GM23248 (cell line): Measurements from ENCODE around the gene RUFY3. TPM values are rescaled to one million over a fixed set of nuclear protein-coding genes. Genes with fewer than 3 reads are reported as not detected.
A peak's percentile ranks its signal among the peaks of the same experiment; 100 is the strongest.
"Not testable (repeated sequence)": the region's sequence is repeated elsewhere in the genome, so short reads cannot be mapped to it uniquely, and the experiment has no call there.

Experiments used
- DNase-seq: peaks from one replicate; pipeline ENCODE4 v3.0.0-alpha.2; 2015
- H2AFZ ChIP-seq: fragments of 200-600 bp; sonication (generic); 2 replicates; pipeline ENCODE4 v1.6.1; 2016; ENCODE audit warnings: antibody characterized with exemption
- H3F3A ChIP-seq: fragments of 200-600 bp; sonication (generic); 2 replicates; pipeline ENCODE4 v1.6.1; 2016; ENCODE audit warnings: mild to moderate bottlenecking, antibody characterized with exemption, mixed run types; ENCODE audit not compliant: insufficient read depth
- H3K27ac ChIP-seq: fragments of 200-600 bp; sonication (generic); 2 replicates; pipeline ENCODE4 v1.5.1; 2016; ENCODE audit warnings: mild to moderate bottlenecking
- H3K27me3 ChIP-seq: fragments of 200-600 bp; sonication (generic); replicated peaks from 2 replicates; pipeline ENCODE4 v1.6.1; 2016; ENCODE audit warnings: mild to moderate bottlenecking; ENCODE audit not compliant: insufficient read depth
- H3K36me3 ChIP-seq: fragments of 200-600 bp; sonication (generic); 2 replicates; pipeline ENCODE4 v1.6.1; 2016; ENCODE audit warnings: low read depth, mild to moderate bottlenecking
- H3K4me1 ChIP-seq: fragments of 200-600 bp; sonication (generic); 2 replicates; pipeline ENCODE4 v1.6.1; 2016; ENCODE audit warnings: mild to moderate bottlenecking; ENCODE audit not compliant: insufficient read depth
- H3K4me2 ChIP-seq: fragments of 200-600 bp; sonication (generic); one replicate; pipeline ENCODE4 v1.6.1; 2016; ENCODE audit warnings: mild to moderate bottlenecking; ENCODE audit not compliant: unreplicated experiment
- H3K4me3 ChIP-seq: fragments of 200-600 bp; sonication (generic); 2 replicates; pipeline ENCODE4 v1.5.1; 2016; ENCODE audit warnings: mild to moderate bottlenecking
- H3K79me2 ChIP-seq: fragments of 200-600 bp; sonication (generic); 2 replicates; pipeline ENCODE4 v1.6.1; 2016; ENCODE audit warnings: mild to moderate bottlenecking; ENCODE audit not compliant: insufficient read depth
- H3K9ac ChIP-seq: fragments of 200-600 bp; sonication (generic); 2 replicates; pipeline ENCODE4 v1.6.1; 2016; ENCODE audit warnings: mild to moderate bottlenecking
- H3K9me2 ChIP-seq: fragments of 200-600 bp; sonication (generic); 2 replicates; pipeline ENCODE4 v1.6.1; 2016; ENCODE audit warnings: mixed run types, mild to moderate bottlenecking, moderate library complexity; ENCODE audit not compliant: insufficient read depth
- H3K9me3 ChIP-seq: fragments of 200-600 bp; sonication (generic); one replicate; pipeline ENCODE4 v1.6.1; 2017; ENCODE audit warnings: low read depth
- H4K20me1 ChIP-seq: fragments of 200-600 bp; sonication (generic); 2 replicates; pipeline ENCODE4 v1.6.0; 2016; ENCODE audit not compliant: insufficient read depth
- EZH2 ChIP-seq: fragments of 200-600 bp; sonication (generic); IDR thresholded peaks from 2 replicates; pipeline ENCODE4 v1.6.1; 2018; ENCODE audit warnings: antibody characterized with exemption, mild to moderate bottlenecking; ENCODE audit not compliant: insufficient read depth, poor library complexity, severe bottlenecking
- EZH2phosphoT487 ChIP-seq: fragments of 200-600 bp; sonication (generic); IDR thresholded peaks from 2 replicates; pipeline ENCODE4 v1.6.1; 2018; ENCODE audit warnings: antibody characterized with exemption, moderate library complexity, mild to moderate bottlenecking, low read depth; ENCODE audit not compliant: insufficient read depth
- WGBS, 2 experiments: methylation state at CpG; one replicate each; pipeline ENCODE4 v1.1.6; 2015 to 2017; ENCODE audit warnings: low lambda C conversion rate in 2 of 2, low coverage in 1 of 2; ENCODE audit errors: missing lambda C conversion rate in 2 of 2; 5-methylcytosine and 5-hydroxymethylcytosine counted together
- in situ Hi-C: fragments of 300-500 bp; cut with MboI; formaldehyde crosslinking; loops from 2 replicates; pipeline ENCODE4 v1.15.0; 2020
- polyA plus RNA-seq: library from polyadenylated mRNA; unstranded; fragments of >200 nt; fragmentation: Nextera tagmentation; extraction: Ambion mirVana; gene quantifications from 2 replicates; pipeline ENCODE4 v1.2.1, GENCODE V29; 2016
- total RNA-seq: library from RNA; depleted of rRNA; stranded (reverse); fragments of >200 nt; shearing (Covaris generic); gene quantifications from 2 replicates; pipeline ENCODE4 v1.2.3, GENCODE V29; 2014

RUFY3 gene
- total and polyA plus RNA-seq, 2 experiments from 2014 or later, result 13.5 to 24.0 TPM

GRCh38 chr4:70728091-70728490 lies 6.3 kb downstream of the RUFY3 start:
- no peak overlapping the region for H3K4me3 ChIP-seq
- H3K79me2 ChIP-seq, result peaks cover 100% of the 10 kb centered on the region
- H3K36me3 ChIP-seq, result no peaks in the 10 kb centered on the region
- in situ Hi-C loops, result no loop called here
- no peak overlapping the region for H2AFZ ChIP-seq
- H4K20me1 ChIP-seq, result no peaks in the 10 kb centered on the region; the same call in 1 of the 2 replicates
- no peak overlapping the region for H3K4me2 ChIP-seq
- H3K9me3 ChIP-seq, result no peaks in the 10 kb centered on the region
- H3F3A ChIP-seq, result no peaks in the 10 kb centered on the region; the same call in 1 of the 2 replicates
- H3K4me1 ChIP-seq, result peaks cover 8% of the 10 kb centered on the region; the same call in 1 of the 2 replicates
- no peak overlapping the region for H3K9ac ChIP-seq
- DNase-seq, result no peak
- H3K27me3 ChIP-seq, result no peaks in the 10 kb centered on the region
- TF ChIP-seq EZH2, result no peak
- TF ChIP-seq EZH2phosphoT487, result no peak
- WGBS, 2 experiments, result 92 to 94% methylated on average over 11 of the region's 11 CpGs
- no peak overlapping the region for H3K27ac ChIP-seq
- H3K9me2 ChIP-seq, result no peaks in the 10 kb centered on the region

DNA sequence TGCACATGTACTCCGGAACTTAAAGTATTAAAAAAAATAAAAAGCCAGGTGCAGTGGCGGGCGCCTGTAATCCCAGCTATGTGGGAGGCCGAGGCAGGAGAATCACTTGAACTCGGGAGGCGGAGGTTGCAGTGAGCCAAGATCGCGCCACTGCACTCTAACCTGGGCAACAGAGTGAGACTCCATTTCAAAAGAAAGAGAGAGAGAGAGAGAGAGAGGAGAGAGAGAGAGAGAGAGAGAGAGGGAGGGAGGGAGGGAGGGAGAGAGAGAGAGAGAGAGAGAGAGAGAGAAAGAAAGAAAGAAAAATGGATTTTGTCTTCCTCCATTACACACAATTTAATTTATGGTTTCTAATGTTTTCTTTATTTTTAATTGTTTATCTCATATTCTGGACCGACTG lies 11.1 kb downstream of the RUFY3 start:
- H4K20me1 ChIP-seq, H3K9ac ChIP-seq, H3K4me2 ChIP-seq, H3K27ac ChIP-seq, H3K9me2 ChIP-seq, H3K27me3 ChIP-seq, H3K36me3 ChIP-seq, DNase-seq, H3K4me3 ChIP-seq, H2AFZ ChIP-seq, H3K9me3 ChIP-seq, in situ Hi-C loops: not testable (repeated sequence)
- H3K4me1 ChIP-seq, result peaks cover 25% of the 10 kb centered on the region
- H3K79me2 ChIP-seq, result peaks cover 92% of the 10 kb centered on the region
- 96 to 99% methylated on average over 9 of the region's 9 CpGs for WGBS, 2 experiments
- peaks cover 23% of the 10 kb centered on the region for H3F3A ChIP-seq

DNA sequence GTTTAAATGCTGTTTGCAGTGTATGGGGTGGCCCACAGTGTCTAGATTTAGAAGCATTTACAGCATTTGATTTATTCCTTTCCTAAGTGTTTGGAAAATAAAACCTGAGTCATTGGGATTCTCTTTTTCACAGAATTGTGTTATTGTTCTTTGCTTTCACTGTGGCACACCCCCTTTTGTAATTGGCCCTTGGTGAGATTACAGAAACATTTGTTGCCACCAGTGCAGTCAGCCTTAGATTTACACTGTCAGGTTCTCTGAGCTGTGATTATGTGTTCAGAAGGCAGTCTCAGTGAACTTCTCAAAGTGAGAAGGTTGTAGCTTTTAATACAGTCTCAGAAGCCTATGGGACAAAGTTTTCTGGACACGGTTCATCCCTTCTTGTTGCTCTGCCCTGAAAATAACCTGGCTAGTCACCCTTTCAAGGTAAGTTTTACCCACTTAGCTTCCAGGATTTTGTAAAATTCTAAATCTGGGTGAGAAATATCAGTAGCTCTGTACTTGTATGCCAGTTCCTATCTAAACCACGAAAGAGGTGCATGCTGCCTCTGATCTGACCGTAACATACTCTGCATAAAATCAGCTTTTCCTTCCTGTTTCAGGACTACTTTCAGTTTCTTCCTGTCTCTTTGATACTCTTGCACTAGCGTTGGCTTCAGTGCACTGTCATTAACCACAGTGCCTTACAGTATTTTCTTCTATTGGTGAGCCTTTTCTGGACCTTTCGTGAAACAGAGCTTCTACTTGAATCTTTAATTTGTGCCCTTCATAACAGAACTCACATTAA lies 12.6 kb downstream of the RUFY3 start:
- no peaks in the 10 kb centered on the region for H3K9me2 ChIP-seq
- no peaks in the 10 kb centered on the region for H3K36me3 ChIP-seq
- H3K4me3 ChIP-seq, result peak overlapping the region; percentile 70
- peak overlapping the region; percentile 75 for H2AFZ ChIP-seq
- in situ Hi-C loops, result no loop called here
- no peaks in the 10 kb centered on the region for H3K9me3 ChIP-seq
- H4K20me1 ChIP-seq, result peaks cover 5% of the 10 kb centered on the region; the same call in 1 of the 2 replicates
- H3K4me2 ChIP-seq, result peak overlapping the region; percentile 95
- WGBS, 2 experiments, result 1 to 2% methylated on average over 5 of the region's 5 CpGs
- peaks cover 92% of the 10 kb centered on the region for H3K79me2 ChIP-seq
- H3K27ac ChIP-seq, result peak overlapping the region; percentile 77
- peak overlapping the region; percentile 73 for H3K9ac ChIP-seq
- no peaks in the 10 kb centered on the region for H3K27me3 ChIP-seq
- peaks cover 23% of the 10 kb centered on the region for H3F3A ChIP-seq
- no peak for TF ChIP-seq EZH2phosphoT487
- no peak for TF ChIP-seq EZH2
- peaks cover 25% of the 10 kb centered on the region for H3K4me1 ChIP-seq
- peak; percentile 73 for DNase-seq

- peak; percentile 44 for DNase-seq
- Histone ChIP-seq H3K4me3 (peak overlapping the region; percentile 70), H3K9ac (peak overlapping the region; percentile 73), H3K9me3 (no peaks in the 10 kb centered on the region), H3K79me2 (peaks cover 92% of the 10 kb centered on the region), H2AFZ (peak overlapping the region; percentile 75), H3K27me3 (no peaks in the 10 kb centered on the region), H3K4me1 (peaks cover 25% of the 10 kb centered on the region), H3K9me2 (no peaks in the 10 kb centered on the region), H3K27ac (peak overlapping the region; percentile 77), H3K36me3 (no peaks in the 10 kb centered on the region), H4K20me1 (peaks cover 5% of the 10 kb centered on the region; the same call in 1 of the 2 replicates), H3F3A (peaks cover 23% of the 10 kb centered on the region), H3K4me2 (peak overlapping the region; percentile 95)
- WGBS, 2 experiments, result 0 to 2% methylated on average over 3 of the region's 3 CpGs
- in situ Hi-C loops, result no loop called here
- no peak for TF ChIP-seq EZH2phosphoT487
- no peak for TF ChIP-seq EZH2
Measured at GRCh38 chr4:70734971-70735370, 13.2 kb downstream of the RUFY3 start.

DNA sequence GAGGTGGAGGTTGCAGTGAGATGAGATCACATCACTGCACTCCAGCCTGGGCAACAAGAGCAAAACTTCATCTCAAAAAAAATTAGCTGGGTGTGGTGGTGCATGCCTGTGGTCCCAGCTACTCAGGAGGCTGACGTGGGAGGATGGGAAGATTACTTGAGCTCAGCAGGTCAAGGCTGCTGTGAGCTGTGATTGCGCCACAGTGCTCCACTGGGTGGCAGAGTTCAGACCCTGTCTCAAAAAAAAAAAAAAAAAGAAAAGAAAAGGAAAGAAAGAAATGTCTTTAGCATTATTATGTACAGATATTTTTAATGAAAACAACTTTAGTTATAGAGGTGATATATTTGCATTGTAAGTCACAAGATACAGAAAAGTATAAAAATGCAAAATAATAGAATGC lies 14.2 kb downstream of the RUFY3 start:
- H3K4me3 ChIP-seq, H3K9me2 ChIP-seq, H3K9ac ChIP-seq, H4K20me1 ChIP-seq, H3K27me3 ChIP-seq, H2AFZ ChIP-seq, H3K9me3 ChIP-seq, H3K36me3 ChIP-seq, in situ Hi-C loops, H3K4me2 ChIP-seq: not testable (repeated sequence)
- H3F3A ChIP-seq, result peaks cover 23% of the 10 kb centered on the region
- peaks cover 92% of the 10 kb centered on the region for H3K79me2 ChIP-seq
- peaks cover 25% of the 10 kb centered on the region for H3K4me1 ChIP-seq
- peak overlapping the region; percentile 77; the same call in 1 of the 2 replicates for H3K27ac ChIP-seq
- WGBS, 2 experiments, result 77 to 85% methylated on average over 2 of the region's 2 CpGs
- peak; percentile 65 for DNase-seq
